GM12892 (cell line): ENCODE data around the gene ADAM11.

ENCODE experiments used
- POLR2A ChIP-seq: IDR thresholded peaks from 2 replicates; pipeline ENCODE4 v1.6.1; 2011; ENCODE audit warnings: low read depth, low read length, control low read depth
- POLR2AphosphoS5 ChIP-seq: IDR thresholded peaks from 2 replicates; pipeline ENCODE4 v1.6.1; 2011; ENCODE audit warnings: low read depth, low read length, control low read depth

- no peak for TF ChIP-seq POLR2A
- no peak for TF ChIP-seq POLR2AphosphoS5
Measured at GRCh38 chr17:44808156-44808555, 49.4 kb downstream of the ADAM11 start.
